LNCaP clone FGC (cell line): ENCODE data around the gene PTPRM.
A peak's percentile ranks its signal among the peaks of the same experiment; 100 is the strongest.

Experiments
- DNase-seq: peaks from one replicate; pipeline ENCODE4 v3.0.0-alpha.2; 2011; ENCODE audit warnings: low read depth
- H3K4me3 ChIP-seq: 2 replicates; pipeline ENCODE4 v1.5.1; 2011; ENCODE audit warnings: mild to moderate bottlenecking, low read depth, low read length, control low read depth
- CTCF ChIP-seq: IDR thresholded peaks from 2 replicates; pipeline ENCODE4 v1.5.1; 2012; ENCODE audit warnings: mild to moderate bottlenecking; ENCODE audit not compliant: control insufficient read depth, insufficient read depth; ENCODE audit errors: extremely low read depth

Gene PTPRM

GRCh38 chr18:8069708-8070107 is 502.6 kb downstream of the PTPRM start:
- no peak overlapping the region for H3K4me3 ChIP-seq
- TF ChIP-seq CTCF, result no peak
- no peak for DNase-seq

GRCh38 chr18:8073167-8073566 is 506.1 kb downstream of the PTPRM start:
- TF ChIP-seq CTCF, result no peak
- H3K4me3 ChIP-seq, result no peak overlapping the region
- no peak for DNase-seq

GRCh38 chr18:8080092-8080491 is 513.0 kb downstream of the PTPRM start:
- peak; percentile 91 for DNase-seq

GRCh38 chr18:8081267-8081666 is 514.2 kb downstream of the PTPRM start:
- TF ChIP-seq CTCF, result no peak
- no peak for DNase-seq
- H3K4me3 ChIP-seq, result no peak overlapping the region

More at GRCh38 chr18:8080092-8080491, 513.0 kb downstream of the PTPRM start:
- no peak for TF ChIP-seq CTCF
- no peak overlapping the region for H3K4me3 ChIP-seq

- TF ChIP-seq CTCF, result no peak
- H3K4me3 ChIP-seq, result no peak overlapping the region
- no peak for DNase-seq
Observed at GRCh38 chr18:8081872-8082553, 514.9 kb downstream of the PTPRM start.

- no peak for DNase-seq
- H3K4me3 ChIP-seq, result no peak overlapping the region
- TF ChIP-seq CTCF, result peak; percentile 41
Observed at GRCh38 chr18:8084160-8084559, 517.0 kb downstream of the PTPRM start.

- TF ChIP-seq CTCF, result no peak
- no peak overlapping the region for H3K4me3 ChIP-seq
- DNase-seq, result no peak
Observed at GRCh38 chr18:8088626-8089025, 521.5 kb downstream of the PTPRM start.
